Lower lobe of right lung (tissue), 2 donors: ENCODE measurements around the gene PRLH. TPM values are rescaled to one million over a fixed set of nuclear protein-coding genes. Genes with fewer than 3 reads are reported as not detected.
A peak's percentile ranks its signal among the peaks of the same experiment; 100 is the strongest.

Experiments
- ATAC-seq, 2 donors: fragments of 200-7000 bp; cut with Tn5 transposase; one replicate each; pipeline ENCODE4 v1.9.1; 2020 to 2022; ENCODE audit warnings: mild to moderate bottlenecking in 2 of 2, moderate library complexity in 2 of 2
- DNase-seq: peaks from one replicate; pipeline ENCODE4 v3.0.0-alpha.2; 2020
- H3K27ac ChIP-seq: fragments of 200-600 bp; one replicate; pipeline ENCODE4 v1.8.0; 2022
- H3K27me3 ChIP-seq: fragments of 200-600 bp; one replicate; pipeline ENCODE4 v1.8.0; 2022; ENCODE audit warnings: low read depth
- H3K36me3 ChIP-seq: fragments of 200-600 bp; one replicate; pipeline ENCODE4 v1.8.0; 2022; ENCODE audit warnings: mild to moderate bottlenecking
- H3K4me1 ChIP-seq: fragments of 200-600 bp; one replicate; pipeline ENCODE4 v1.8.0; 2022
- H3K4me3 ChIP-seq: fragments of 200-600 bp; one replicate; pipeline ENCODE4 v1.8.0; 2022; ENCODE audit warnings: mild to moderate bottlenecking
- H3K9me3 ChIP-seq: fragments of 200-600 bp; one replicate; pipeline ENCODE4 v1.8.0; 2022
- intact Hi-C: fragments of 100-400 bp; cut with DNase I; formaldehyde crosslinking; loops from one replicate; pipeline ENCODE4 v1.11.0; 2022
- total RNA-seq: library from RNA; stranded (reverse); fragmentation: NEBNext Ultra II Directional; extraction: Animal tissue kit (Norgen Biotek cat#: 25700); gene quantifications from one replicate; pipeline ENCODE4 v1.2.1, GENCODE V29; 2021
- TF ChIP-seq, protein P1 (sequence below): fragments of 200-600 bp; IDR thresholded peaks from one replicate; pipeline ENCODE4 v1.8.0; 2022; ENCODE audit warnings: antibody characterized with exemption, mild to moderate bottlenecking
- donor health status: DM: no; HTN: yes; CAD: no; lungs with severe emphysema.

Gene PRLH
- total RNA-seq, 1 donor from 2014 or later: not detected

DNA sequence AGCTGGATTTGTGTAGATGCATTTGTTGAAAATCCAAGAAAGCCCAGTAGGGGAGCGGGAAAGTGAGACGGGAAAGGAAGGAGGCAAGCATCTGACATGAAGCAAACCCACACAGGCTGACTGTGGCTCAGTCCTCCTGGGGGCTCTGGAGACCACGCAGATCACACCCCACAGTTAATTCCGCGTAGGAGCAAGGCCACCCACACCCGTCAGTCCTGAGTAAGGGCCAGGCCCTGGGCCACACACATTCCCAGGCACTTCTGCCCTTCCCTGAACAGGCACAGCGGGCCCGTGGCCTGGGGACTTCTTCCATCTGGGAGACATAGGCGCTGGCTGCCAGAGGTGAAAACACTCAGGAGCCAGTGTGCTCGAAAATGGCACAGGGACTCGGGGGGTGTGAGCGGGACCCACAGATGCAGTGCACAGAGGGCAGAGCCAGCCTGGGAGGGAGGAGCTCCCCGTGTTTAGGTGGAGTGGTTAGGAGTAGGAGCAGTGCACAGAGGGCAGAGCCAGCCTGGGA is 19.4 kb upstream of the PRLH start:
- ATAC-seq (peak; percentile 48 to 64), DNase-seq (no peak)
- H3K36me3 ChIP-seq: peaks cover 61% of the 10 kb centered on the region
- TF ChIP-seq, protein P1, sequence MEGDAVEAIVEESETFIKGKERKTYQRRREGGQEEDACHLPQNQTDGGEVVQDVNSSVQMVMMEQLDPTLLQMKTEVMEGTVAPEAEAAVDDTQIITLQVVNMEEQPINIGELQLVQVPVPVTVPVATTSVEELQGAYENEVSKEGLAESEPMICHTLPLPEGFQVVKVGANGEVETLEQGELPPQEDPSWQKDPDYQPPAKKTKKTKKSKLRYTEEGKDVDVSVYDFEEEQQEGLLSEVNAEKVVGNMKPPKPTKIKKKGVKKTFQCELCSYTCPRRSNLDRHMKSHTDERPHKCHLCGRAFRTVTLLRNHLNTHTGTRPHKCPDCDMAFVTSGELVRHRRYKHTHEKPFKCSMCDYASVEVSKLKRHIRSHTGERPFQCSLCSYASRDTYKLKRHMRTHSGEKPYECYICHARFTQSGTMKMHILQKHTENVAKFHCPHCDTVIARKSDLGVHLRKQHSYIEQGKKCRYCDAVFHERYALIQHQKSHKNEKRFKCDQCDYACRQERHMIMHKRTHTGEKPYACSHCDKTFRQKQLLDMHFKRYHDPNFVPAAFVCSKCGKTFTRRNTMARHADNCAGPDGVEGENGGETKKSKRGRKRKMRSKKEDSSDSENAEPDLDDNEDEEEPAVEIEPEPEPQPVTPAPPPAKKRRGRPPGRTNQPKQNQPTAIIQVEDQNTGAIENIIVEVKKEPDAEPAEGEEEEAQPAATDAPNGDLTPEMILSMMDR: no peak
- H3K4me3 ChIP-seq: no peak overlapping the region
- H3K27me3 ChIP-seq: no peaks in the 10 kb centered on the region
- intact Hi-C loops: no loop called here
- no peaks in the 10 kb centered on the region for H3K9me3 ChIP-seq
- H3K4me1 ChIP-seq: peaks cover 11% of the 10 kb centered on the region
- no peak overlapping the region for H3K27ac ChIP-seq

DNA sequence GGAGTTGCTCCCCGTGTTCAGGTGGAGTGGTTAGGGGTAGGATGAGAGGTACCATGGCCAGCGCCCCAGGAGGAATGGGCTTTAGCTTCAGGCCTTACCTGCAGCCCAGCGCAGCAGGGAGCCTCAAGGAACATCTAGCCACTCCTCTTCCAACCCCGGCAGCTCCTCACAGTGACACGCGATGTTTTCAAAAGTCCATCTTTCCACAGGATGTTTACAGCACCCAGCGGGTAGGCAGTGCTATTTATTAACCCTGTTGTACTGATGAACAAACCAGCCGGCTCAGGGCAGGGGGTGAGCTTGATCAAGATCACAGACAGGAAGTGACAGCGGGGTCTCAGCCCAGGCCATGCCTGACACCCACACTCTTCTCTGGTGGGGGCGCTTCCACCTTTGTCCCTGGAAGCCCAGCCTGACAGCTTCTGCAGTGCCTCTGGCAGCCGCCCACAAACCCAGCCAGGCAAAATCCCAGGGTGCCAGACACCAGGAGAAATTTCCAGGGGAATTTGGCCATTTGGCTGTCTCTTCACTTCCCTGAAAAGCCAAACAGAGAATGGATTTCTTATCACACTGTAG is 18.4 kb upstream of the PRLH start:
- no peak overlapping the region for H3K4me3 ChIP-seq
- no peak for DNase-seq
- no peaks in the 10 kb centered on the region for H3K27me3 ChIP-seq
- TF ChIP-seq, protein P1: no peak
- peak overlapping the region; percentile 18 for H3K27ac ChIP-seq
- H3K4me1 ChIP-seq: peaks cover 11% of the 10 kb centered on the region
- peaks cover 67% of the 10 kb centered on the region for H3K36me3 ChIP-seq
- peak in 1 of 2 donors; percentile 37 for ATAC-seq
- intact Hi-C loops: no loop called here
- no peaks in the 10 kb centered on the region for H3K9me3 ChIP-seq

DNA sequence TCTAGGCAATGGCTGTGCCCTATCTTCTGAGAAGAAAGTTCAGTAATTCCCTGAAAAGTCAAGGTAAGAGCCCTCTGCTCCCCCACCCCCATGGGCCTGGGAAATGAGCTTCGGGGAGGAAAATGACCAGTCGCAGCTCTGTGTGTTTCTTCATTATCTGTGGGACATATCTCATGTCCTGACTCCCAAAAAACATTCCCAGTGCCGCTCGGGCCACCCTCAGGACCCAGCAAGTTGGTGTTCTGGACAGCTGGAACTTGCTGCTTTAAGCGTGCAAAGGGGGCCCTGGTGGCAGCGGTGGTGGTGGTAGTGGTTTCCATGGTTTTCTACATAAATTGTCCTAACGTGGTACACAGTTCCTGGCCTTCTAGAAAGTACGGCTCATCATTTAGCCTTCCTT is 17.2 kb upstream of the PRLH start:
- no peak for ATAC-seq
- Histone ChIP-seq H3K9me3 (no peaks in the 10 kb centered on the region), H3K4me1 (peaks cover 11% of the 10 kb centered on the region), H3K36me3 (peaks cover 80% of the 10 kb centered on the region), H3K27ac (no peak overlapping the region), H3K27me3 (no peaks in the 10 kb centered on the region), H3K4me3 (no peak overlapping the region)
- TF ChIP-seq, protein P1: no peak
- DNase-seq: no peak
- intact Hi-C loops: no loop called here

DNA sequence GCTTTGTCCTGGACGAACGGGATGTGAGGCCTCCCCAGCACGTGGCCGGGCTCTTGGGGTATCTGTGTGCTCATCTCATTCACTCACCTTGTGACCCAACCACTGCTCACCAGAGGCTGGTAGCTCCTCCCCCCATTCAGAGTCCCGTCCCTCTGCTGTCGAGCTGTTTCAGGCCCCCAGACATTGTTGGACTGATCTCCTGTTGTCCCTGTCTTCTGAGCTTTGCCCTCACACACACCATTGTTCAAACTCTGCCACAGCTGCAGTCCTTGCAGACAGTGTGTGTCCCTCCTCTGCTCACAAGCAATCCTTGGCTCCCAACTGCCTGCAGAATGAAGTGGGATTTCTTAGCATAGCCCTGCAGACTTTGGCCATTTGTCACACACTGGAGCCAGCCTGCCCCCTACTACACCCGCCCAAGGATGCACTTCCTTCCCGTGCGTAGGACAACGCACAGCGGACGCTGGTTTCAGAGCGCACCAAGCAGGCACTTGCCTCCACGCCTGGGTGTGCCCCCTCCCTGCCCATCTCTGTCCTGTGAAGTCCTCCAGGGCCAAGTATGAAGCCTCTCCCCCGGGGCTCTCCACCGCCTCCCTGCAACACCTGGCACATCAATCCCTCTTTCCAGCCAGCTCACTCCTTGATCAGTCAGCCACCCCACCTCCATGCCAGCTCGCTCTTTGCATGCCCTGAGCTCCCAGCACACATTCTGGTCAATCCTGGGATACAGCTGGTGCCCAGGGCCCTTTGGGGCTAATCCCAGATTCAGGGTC is 16.5 kb upstream of the PRLH start:
- ATAC-seq (peak in 1 of 2 donors; percentile 5), DNase-seq (no peak)
- no peak overlapping the region for H3K27ac ChIP-seq
- H3K9me3 ChIP-seq: no peaks in the 10 kb centered on the region
- H3K36me3 ChIP-seq: peaks cover 86% of the 10 kb centered on the region
- H3K4me3 ChIP-seq: no peak overlapping the region
- intact Hi-C loops: no loop called here
- H3K4me1 ChIP-seq: peaks cover 11% of the 10 kb centered on the region
- TF ChIP-seq, protein P1: no peak
- no peaks in the 10 kb centered on the region for H3K27me3 ChIP-seq

DNA sequence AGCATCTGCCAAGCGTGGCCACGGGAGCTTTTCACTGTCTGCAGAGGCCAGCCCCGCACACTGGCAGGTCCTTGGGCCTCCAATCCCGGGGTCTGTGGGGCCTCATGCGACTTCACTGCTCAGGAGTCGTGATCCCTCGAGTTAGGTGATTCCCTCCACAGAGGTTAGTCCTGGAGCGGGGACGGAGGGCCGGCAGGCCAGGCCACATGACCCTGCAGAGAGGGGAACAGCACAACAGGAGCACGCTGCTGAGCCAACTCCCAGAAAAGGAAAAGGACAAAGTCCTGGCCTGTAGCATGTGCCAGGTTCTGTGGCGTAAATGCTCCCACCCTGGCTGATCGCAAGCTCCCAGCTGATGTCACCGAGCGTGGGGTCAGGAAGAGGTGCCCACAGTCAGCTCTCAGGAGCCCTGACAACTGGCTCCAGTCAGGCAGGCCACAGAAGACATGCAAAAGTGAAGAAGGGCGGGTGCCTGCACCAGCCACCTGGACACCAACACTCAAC is 15.3 kb upstream of the PRLH start:
- Histone ChIP-seq H3K36me3 (peaks cover 90% of the 10 kb centered on the region), H3K9me3 (peaks cover 8% of the 10 kb centered on the region), H3K4me3 (no peak overlapping the region), H3K4me1 (peaks cover 11% of the 10 kb centered on the region), H3K27me3 (no peaks in the 10 kb centered on the region), H3K27ac (no peak overlapping the region)
- TF ChIP-seq, protein P1: no peak
- ATAC-seq (peak in 1 of 2 donors; percentile 4), DNase-seq (no peak)
- intact Hi-C loops: no loop called here
